Omental fat pad (tissue), 4 donors: ENCODE data around the gene ING3. TPM values are rescaled to one million over a fixed set of nuclear protein-coding genes. Genes with fewer than 3 reads are reported as not detected.
"Not testable (repeated sequence)": the region's sequence is repeated elsewhere in the genome, so short reads cannot be mapped to it uniquely, and the experiment has no call there.

ENCODE experiments used
- ATAC-seq: fragments of 150-250 bp; one replicate; pipeline ENCODE4 v1.9.1; 2016; ENCODE audit warnings: mild to moderate bottlenecking, moderate library complexity; ENCODE audit not compliant: low FRiP score
- DNase-seq: peaks from one replicate; pipeline ENCODE4 v3.0.0-alpha.2; 2019; ENCODE audit warnings: low spot score
- total RNA-seq, 4 donors: library from RNA; depleted of rRNA; stranded (reverse); fragments of >200 nt; gene quantifications; one replicate each; pipeline ENCODE4 v1.1.0, GENCODE V29; 2016
- TF ChIP-seq, protein P1 (sequence below), 3 donors: fragments of 450-650 bp; IDR thresholded peaks; one replicate each; pipeline ENCODE4 v1.5.1; 2016 to 2017; ENCODE audit warnings: antibody characterized with exemption in 3 of 3, mild to moderate bottlenecking in 3 of 3, moderate library complexity in 2 of 3

The ING3 gene
- total RNA-seq, 4 donors from 2014 or later: 15.5 to 25.1 (median 17.1) TPM

DNA sequence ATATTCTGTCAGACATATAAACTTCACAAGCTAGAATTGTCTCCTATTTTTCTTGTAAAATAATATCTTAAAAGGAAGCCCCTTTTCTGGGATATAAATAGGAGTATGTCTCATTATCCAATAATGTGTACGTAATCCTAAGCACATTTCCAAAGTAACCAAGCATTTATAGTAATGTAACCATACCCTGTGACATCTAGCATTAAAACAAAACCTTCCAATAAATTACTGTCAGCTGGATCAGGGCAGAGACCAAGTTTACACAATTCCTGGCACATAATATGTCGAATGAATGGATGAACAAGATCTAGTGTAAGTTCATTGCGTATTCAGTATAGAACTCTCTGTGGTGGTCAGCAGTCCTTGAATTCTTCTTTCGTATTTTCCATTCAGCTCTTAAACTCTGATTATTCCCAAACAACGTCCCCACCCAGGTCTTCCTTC is 52.2 kb downstream of the ING3 start:
- DNase-seq: no peak
- no peak for ATAC-seq
- TF ChIP-seq, protein P1, sequence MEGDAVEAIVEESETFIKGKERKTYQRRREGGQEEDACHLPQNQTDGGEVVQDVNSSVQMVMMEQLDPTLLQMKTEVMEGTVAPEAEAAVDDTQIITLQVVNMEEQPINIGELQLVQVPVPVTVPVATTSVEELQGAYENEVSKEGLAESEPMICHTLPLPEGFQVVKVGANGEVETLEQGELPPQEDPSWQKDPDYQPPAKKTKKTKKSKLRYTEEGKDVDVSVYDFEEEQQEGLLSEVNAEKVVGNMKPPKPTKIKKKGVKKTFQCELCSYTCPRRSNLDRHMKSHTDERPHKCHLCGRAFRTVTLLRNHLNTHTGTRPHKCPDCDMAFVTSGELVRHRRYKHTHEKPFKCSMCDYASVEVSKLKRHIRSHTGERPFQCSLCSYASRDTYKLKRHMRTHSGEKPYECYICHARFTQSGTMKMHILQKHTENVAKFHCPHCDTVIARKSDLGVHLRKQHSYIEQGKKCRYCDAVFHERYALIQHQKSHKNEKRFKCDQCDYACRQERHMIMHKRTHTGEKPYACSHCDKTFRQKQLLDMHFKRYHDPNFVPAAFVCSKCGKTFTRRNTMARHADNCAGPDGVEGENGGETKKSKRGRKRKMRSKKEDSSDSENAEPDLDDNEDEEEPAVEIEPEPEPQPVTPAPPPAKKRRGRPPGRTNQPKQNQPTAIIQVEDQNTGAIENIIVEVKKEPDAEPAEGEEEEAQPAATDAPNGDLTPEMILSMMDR (IDR thresholded peaks at IDR 0.05): no peak

DNA sequence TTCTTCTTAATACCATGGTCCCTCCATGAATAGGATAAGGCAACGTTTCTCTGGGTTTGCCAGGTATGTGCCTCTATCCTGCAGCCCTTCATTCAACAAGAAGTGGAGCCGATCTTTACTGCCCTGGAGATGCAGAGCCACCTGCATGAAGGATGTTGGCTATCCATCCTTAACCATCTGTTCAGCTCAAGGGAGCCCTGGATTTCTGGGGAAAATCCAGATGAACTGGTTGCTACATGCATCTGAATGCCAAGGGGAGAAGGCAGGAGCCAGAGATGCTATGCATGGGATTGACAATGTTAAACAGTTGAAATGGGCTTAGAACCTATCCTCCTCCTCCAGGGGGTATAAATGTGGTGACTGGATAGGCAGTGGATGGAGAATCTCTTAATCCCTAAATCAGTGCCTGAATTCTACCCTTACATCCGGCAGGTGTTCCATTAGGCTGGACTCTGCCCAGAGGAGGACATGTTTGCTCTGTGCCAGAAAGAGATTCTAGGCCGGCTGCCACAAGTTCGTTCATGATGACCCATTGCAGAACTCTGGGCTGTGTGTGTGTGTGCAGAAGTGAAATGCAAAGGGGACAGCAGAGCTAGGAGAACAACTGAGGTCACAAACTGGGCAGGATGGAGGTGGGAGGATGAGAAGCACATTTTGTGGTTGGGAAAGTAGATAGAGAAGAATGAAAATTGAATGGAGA is 53.6 kb downstream of the ING3 start:
- DNase-seq (no peak), ATAC-seq (no peak)
- TF ChIP-seq, protein P1 (IDR thresholded peaks at IDR 0.05): no peak

DNA sequence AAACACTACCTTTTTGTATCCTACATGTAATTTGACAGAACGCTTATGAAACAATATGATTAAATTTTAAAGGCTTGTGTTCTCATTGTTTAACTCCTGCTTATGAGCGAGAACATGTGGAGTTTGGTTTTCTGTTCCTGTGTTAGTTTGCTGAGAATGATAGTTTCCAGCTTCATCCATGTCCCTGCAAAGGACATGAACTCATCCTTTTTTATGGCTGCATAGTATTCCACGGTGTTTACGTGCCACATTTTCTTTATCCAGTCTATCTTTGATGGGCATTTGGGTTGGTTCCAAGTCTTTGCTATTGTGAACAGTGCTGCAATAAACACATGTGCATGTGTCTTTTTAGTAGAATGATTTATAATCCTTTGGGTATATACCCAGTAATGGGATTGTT is 54.5 kb downstream of the ING3 start:
- DNase-seq, ATAC-seq: not testable (repeated sequence)

DNA sequence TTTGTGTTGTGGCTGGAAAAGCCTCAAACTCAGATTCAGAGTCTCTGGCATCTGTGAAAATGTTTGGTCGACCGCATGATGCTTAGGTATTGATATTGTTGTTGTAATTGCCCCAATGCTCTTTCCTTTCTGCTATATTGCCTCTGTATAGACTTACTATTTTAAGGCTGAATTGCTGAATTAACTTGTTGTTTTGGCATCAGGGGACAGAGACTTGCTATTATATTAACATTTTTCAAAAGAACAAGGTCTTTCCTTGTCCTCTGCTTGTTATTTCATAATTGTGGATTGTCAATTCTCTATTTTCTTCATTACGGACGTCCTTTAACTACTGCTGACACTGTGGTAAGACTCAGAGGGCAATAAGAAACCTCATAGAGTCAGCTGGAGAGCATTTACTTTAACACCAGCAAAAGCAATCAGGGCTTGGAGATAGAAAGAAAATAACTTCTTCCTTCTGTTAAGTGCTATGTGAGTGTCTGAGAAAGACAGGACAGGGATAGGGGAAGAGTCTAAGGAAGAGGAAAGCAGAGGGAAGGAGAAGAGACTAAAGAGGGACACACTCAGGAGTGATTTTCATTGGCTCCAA is 55.5 kb downstream of the ING3 start:
- TF ChIP-seq, protein P1 (IDR thresholded peaks at IDR 0.05): no peak
- ATAC-seq (no peak), DNase-seq (no peak)

DNA sequence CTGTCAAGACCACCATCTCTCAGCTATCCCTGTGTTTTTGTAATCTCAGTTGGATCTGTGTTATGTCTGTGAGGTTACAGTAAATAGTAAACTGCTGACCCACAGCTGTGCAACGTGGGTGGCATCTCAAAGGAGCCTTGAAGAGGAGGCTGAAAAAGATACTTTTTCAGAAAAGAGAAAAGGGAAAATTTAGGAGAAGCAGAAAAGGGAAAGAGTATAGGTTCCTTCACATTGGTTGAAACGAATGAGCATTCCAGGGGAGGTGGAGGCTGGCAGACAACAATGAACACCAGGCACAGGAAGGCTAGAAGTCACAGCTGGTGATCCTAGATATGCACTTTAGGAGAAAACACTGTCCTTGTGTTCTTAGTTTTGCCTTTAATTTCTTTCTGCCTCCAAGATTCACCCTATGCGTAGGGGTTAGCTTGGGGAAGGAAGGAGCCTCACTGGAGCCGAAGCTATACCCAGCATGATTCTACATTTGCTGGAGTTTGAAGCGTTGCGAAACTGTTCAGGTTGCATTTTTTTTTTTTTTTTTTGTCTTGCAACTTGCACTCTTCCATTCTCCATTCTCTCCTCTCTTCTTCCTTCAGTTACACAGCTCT is 56.2 kb downstream of the ING3 start:
- TF ChIP-seq, protein P1 (IDR thresholded peaks at IDR 0.05): no peak
- no peak for ATAC-seq
- no peak for DNase-seq

DNA sequence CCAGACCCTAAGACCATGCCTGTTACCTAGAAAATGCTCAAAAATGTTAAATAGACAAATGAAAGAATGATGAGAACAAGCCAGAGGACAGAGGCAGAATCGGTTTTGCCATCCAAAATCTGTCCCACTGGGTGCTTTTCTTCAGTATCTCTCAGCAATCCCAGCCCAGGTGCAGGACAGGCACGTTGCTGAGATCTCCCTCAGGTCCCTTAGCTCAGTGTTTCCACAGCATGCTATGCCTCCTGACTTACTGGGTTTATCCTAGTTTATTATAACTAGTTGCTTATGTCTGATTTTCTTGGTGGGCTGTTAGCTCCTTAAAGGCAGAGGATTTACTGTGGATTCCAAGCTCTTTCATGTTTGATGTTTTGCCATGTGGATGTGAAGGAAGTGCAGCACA is 58.2 kb downstream of the ING3 start:
- no peak for DNase-seq
- TF ChIP-seq, protein P1 (IDR thresholded peaks at IDR 0.05): no peak
- no peak for ATAC-seq

DNA sequence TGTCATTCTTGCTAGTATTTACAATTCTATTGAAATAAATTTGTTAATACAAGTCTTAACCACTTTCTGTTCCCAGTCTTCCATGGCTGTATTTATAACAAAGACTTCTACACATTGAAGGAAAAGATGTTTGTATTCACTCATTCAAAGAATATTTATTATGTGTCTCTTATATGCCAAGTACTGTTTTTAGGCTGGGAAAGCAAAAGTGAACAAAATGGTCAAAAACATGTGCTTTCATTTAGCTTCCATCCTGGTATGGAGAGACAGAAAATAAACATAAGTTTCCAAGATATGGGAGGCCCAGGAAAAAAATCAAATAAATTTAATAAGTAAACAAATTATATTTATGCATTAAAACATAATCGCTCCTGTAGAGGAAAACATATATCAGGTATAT is 60.8 kb downstream of the ING3 start:
- TF ChIP-seq, protein P1 (IDR thresholded peaks at IDR 0.05): no peak
- no peak for ATAC-seq
- DNase-seq: no peak
